Liver (tissue), 9 donors: Measurements from ENCODE around the gene GARIN5A. TPM values are rescaled to one million over a fixed set of nuclear protein-coding genes. Genes with fewer than 3 reads are reported as not detected.

ENCODE experiments used
- DNase-seq: peaks from one replicate; pipeline ENCODE4 v3.0.0-alpha.2; 2017; ENCODE audit warnings: low spot score
- H3K27ac ChIP-seq, 2 donors: one replicate each; pipeline ENCODE4 v1.7.0; 2013; ENCODE audit warnings: inconsistent platforms in 2 of 2, low read length in 2 of 2, control low read depth in 1 of 2, low read depth in 1 of 2, mild to moderate bottlenecking in 1 of 2
- H3K27me3 ChIP-seq, 4 donors: one replicate each; pipeline versions ENCODE4 v1.6.1 to v1.7.0; 2013; ENCODE audit warnings: low read length in 3 of 4, inconsistent platforms in 1 of 4, mild to moderate bottlenecking in 1 of 4, moderate library complexity in 1 of 4; ENCODE audit not compliant: control insufficient read depth in 4 of 4, insufficient read depth in 4 of 4
- H3K36me3 ChIP-seq, 4 donors: one replicate each; pipeline versions ENCODE4 v1.6.1 to v1.7.0; 2013; ENCODE audit warnings: low read length in 3 of 4, mild to moderate bottlenecking in 3 of 4, low read depth in 1 of 4, moderate library complexity in 1 of 4; ENCODE audit not compliant: control insufficient read depth in 4 of 4, insufficient read depth in 3 of 4
- H3K4me1 ChIP-seq, 4 donors: one replicate each; pipeline versions ENCODE4 v1.6.1 to v1.7.0; 2013; ENCODE audit warnings: low read length in 3 of 4, mild to moderate bottlenecking in 3 of 4, moderate library complexity in 1 of 4; ENCODE audit not compliant: control insufficient read depth in 4 of 4, insufficient read depth in 4 of 4
- H3K4me3 ChIP-seq, 3 donors: one replicate each; pipeline versions ENCODE4 v1.6.1 to v1.7.0; 2013; ENCODE audit warnings: low read length in 3 of 3, control low read depth in 1 of 3, low read depth in 1 of 3, mild to moderate bottlenecking in 1 of 3
- H3K9ac ChIP-seq, 2 donors: one replicate each; pipeline ENCODE4 v1.7.0; 2013; ENCODE audit warnings: low read length in 2 of 2, mild to moderate bottlenecking in 2 of 2, moderate library complexity in 2 of 2, control low read depth in 1 of 2, low read depth in 1 of 2
- H3K9me3 ChIP-seq, 4 donors: one replicate each; pipeline versions ENCODE4 v1.6.1 to v1.7.0; 2013; ENCODE audit warnings: low read length in 3 of 4; ENCODE audit not compliant: control insufficient read depth in 4 of 4
- EGR1 ChIP-seq, 2 donors: IDR thresholded peaks; 2 replicates each; pipeline ENCODE4 v1.6.1; 2016 to 2018; ENCODE audit warnings: antibody characterized with exemption in 2 of 2, low read depth in 2 of 2
- FOXA1 ChIP-seq: IDR thresholded peaks from 2 replicates; pipeline ENCODE4 v1.6.1; 2016; ENCODE audit warnings: antibody characterized with exemption
- FOXA2 ChIP-seq: IDR thresholded peaks from 2 replicates; pipeline ENCODE4 v1.6.1; 2016; ENCODE audit warnings: antibody characterized with exemption
- HNF4A ChIP-seq, 2 donors: conservative IDR thresholded peaks; 2 replicates each; pipeline ENCODE4 v1.6.1; 2016; ENCODE audit warnings: antibody characterized with exemption in 2 of 2, mild to moderate bottlenecking in 2 of 2
- HNF4G ChIP-seq: IDR thresholded peaks from 2 replicates; pipeline ENCODE4 v1.6.1; 2016; ENCODE audit warnings: antibody characterized with exemption
- JUND ChIP-seq, 2 donors: IDR thresholded peaks; 2 replicates each; pipeline ENCODE4 v1.6.1; 2016; ENCODE audit warnings: antibody characterized with exemption in 2 of 2
- NR2F2 ChIP-seq: IDR thresholded peaks from 2 replicates; pipeline ENCODE4 v1.6.1; 2016; ENCODE audit warnings: antibody characterized with exemption
- RAD21 ChIP-seq, 2 donors: IDR thresholded peaks; 2 replicates each; pipeline ENCODE4 v1.6.1; 2016; ENCODE audit warnings: antibody characterized with exemption in 2 of 2, mild to moderate bottlenecking in 2 of 2
- RXRA ChIP-seq, 2 donors: IDR thresholded peaks; 2 replicates each; pipeline ENCODE4 v1.6.1; 2017 to 2018; ENCODE audit warnings: antibody characterized with exemption in 2 of 2, mild to moderate bottlenecking in 1 of 2
- SP1 ChIP-seq: IDR thresholded peaks from 2 replicates; pipeline ENCODE4 v1.6.1; 2018; ENCODE audit warnings: antibody characterized with exemption, mild to moderate bottlenecking
- YY1 ChIP-seq: IDR thresholded peaks from 2 replicates; pipeline ENCODE4 v1.6.1; 2016; ENCODE audit warnings: antibody characterized with exemption, mild to moderate bottlenecking
- WGBS: extraction: QIAGEN DNeasy Blood & Tissue Kit; methylation state at CpG from one replicate; pipeline ENCODE4 v1.1.7; 2013; 5-methylcytosine and 5-hydroxymethylcytosine counted together
- polyA plus RNA-seq, 2 donors: library from polyadenylated mRNA; stranded (reverse) in 1 of 2; unstranded in 1 of 2; fragments of 200-250 nt in 1 of 2; fragments of >200 nt in 1 of 2; fragmentation: Nextera tagmentation in 1 of 2; extraction: Ambion mirVana in 1 of 2; gene quantifications; one replicate each; pipeline versions ENCODE4 v1.2.1 to v1.2.3, GENCODE V29; 2013 to 2015
- total RNA-seq, 2 donors: library from RNA; depleted of rRNA; stranded (reverse); fragments of >200 nt; gene quantifications; one replicate each; pipeline ENCODE4 v1.2.3, GENCODE V29; 2014
- TF ChIP-seq, protein P1 (sequence below): IDR thresholded peaks from 2 replicates; pipeline ENCODE4 v1.6.1; 2016; ENCODE audit warnings: antibody characterized with exemption
- TF ChIP-seq, protein P2 (sequence below): fragments of 150-350 bp; IDR thresholded peaks from 2 replicates; pipeline ENCODE4 v1.5.1; 2017; ENCODE audit warnings: improper control_type of control experiment, low read depth, low read length; ENCODE audit not compliant: missing input control
- TF ChIP-seq, protein P3 (sequence below): IDR thresholded peaks from 2 replicates; pipeline ENCODE4 v1.6.1; 2016; ENCODE audit warnings: antibody characterized with exemption
- TF ChIP-seq, protein P4 (sequence below): IDR thresholded peaks from 2 replicates; pipeline ENCODE4 v1.6.1; 2016; ENCODE audit warnings: antibody characterized with exemption
- TF ChIP-seq, protein P5 (sequence below): IDR thresholded peaks from 2 replicates; pipeline ENCODE4 v1.6.1; 2016; ENCODE audit warnings: antibody characterized with exemption, mild to moderate bottlenecking
- donor health status: healthy.
- donor health status: healthy.
- donor health status: healthy.
- donor health status: healthy.
- donor health status: healthy.

Gene GARIN5A
- total and polyA plus RNA-seq, 4 donors, result 0.42 to 1.7 (median 1.1) TPM

DNA sequence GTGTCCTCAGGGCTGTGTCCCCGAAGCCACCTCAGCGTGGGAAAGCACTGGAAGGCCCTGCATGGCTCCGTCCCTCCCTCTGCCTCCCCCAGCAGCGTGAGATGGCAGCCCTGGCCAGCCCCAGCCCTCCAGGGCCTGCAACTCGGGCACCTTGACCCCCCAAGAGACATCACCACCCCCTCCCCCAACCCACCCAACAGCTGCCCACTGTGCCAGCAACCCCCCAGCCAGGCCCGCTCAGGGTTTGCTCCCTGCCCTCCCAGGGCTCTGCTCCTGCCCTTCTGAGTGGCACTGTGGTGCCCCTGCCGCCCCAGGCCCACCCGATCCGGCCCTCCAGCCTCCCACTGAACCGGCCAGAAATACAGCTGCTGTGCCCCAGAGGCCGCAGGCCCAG, 38.5 kb upstream of the GARIN5A start:
- no peaks in the 10 kb centered on the region for H3K27me3 ChIP-seq
- H3K9me3 ChIP-seq, result no peaks in the 10 kb centered on the region
- no peak for DNase-seq
- no peaks in the 10 kb centered on the region for H3K36me3 ChIP-seq
- H3K9ac ChIP-seq, result no peak overlapping the region
- H3K27ac ChIP-seq, result no peak overlapping the region
- WGBS, result 75% methylated on average over 11 of the region's 11 CpGs
- H3K4me1 ChIP-seq, result peaks cover 10 to 26% (median 18%) of the 10 kb centered on the region in 4 donors
- no peak overlapping the region for H3K4me3 ChIP-seq
- TF ChIP-seq HNF4A (conservative IDR thresholded peaks at IDR 0.05), result no peak
- TF ChIP-seq, protein P1, sequence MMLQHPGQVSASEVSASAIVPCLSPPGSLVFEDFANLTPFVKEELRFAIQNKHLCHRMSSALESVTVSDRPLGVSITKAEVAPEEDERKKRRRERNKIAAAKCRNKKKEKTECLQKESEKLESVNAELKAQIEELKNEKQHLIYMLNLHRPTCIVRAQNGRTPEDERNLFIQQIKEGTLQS, result no peak
- TF ChIP-seq HNF4G, result no peak
- no peak for TF ChIP-seq EGR1 (IDR thresholded peaks at IDR 0.05; ENCODE audit: low read depth in 2 of 2)

DNA sequence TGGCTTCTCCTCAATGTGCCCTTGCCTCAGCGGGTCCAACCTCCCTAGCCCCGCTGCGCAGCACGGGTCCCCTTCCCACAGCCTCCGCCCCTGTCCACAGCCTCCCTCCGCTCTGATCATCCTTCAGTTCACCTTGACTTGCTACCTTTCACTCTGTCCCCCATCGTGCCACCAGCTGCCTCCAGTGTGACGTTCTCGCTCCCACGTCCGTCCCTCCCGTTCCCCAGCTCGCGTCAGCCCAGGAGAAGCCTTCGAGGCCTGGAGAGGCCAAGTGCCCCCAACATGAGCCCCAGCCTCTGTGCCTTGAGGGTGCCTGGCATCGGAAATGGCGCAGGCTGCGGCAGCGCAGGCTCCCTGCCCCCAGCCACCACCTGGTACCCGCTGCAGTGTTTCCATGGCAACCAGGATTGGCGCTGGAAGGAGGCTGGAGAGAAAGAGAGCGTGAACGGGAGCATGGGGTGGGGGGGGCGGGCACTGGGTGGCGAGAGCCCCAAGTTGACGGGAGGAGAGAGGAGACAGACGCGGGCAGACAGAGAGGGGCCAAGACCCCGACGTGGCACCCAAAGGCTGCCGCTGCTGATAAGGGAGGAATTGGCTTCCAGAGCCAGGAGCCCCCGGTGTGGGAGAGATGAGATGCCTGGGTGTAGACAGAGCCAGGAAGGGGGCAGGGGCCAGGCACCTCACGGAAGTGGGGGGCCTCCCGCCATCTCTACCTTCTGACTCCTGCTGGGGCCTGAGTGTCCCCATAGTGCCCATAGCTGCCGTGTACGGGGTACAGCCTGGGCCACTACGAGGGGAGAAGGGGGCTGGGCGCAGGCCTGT, 37.9 kb upstream of the GARIN5A start:
- WGBS, result 64% methylated on average over 38 of the region's 38 CpGs
- no peaks in the 10 kb centered on the region for H3K36me3 ChIP-seq
- no peak overlapping the region for H3K4me3 ChIP-seq
- no peak overlapping the region for H3K9ac ChIP-seq
- H3K27ac ChIP-seq, result peak overlapping the region in 1 of 2 donors; percentile 84
- H3K9me3 ChIP-seq, result no peaks in the 10 kb centered on the region
- TF ChIP-seq, protein P2, sequence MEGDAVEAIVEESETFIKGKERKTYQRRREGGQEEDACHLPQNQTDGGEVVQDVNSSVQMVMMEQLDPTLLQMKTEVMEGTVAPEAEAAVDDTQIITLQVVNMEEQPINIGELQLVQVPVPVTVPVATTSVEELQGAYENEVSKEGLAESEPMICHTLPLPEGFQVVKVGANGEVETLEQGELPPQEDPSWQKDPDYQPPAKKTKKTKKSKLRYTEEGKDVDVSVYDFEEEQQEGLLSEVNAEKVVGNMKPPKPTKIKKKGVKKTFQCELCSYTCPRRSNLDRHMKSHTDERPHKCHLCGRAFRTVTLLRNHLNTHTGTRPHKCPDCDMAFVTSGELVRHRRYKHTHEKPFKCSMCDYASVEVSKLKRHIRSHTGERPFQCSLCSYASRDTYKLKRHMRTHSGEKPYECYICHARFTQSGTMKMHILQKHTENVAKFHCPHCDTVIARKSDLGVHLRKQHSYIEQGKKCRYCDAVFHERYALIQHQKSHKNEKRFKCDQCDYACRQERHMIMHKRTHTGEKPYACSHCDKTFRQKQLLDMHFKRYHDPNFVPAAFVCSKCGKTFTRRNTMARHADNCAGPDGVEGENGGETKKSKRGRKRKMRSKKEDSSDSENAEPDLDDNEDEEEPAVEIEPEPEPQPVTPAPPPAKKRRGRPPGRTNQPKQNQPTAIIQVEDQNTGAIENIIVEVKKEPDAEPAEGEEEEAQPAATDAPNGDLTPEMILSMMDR, result no peak
- TF ChIP-seq YY1 (no peak), HNF4A (conservative IDR thresholded peaks at IDR 0.05) (no peak), EGR1 (IDR thresholded peaks at IDR 0.05; ENCODE audit: low read depth in 2 of 2) (no peak), SP1 (no peak), RAD21 (IDR thresholded peaks at IDR 0.05) (no peak), NR2F2 (no peak), FOXA1 (no peak), JUND (IDR thresholded peaks at IDR 0.05) (no peak), FOXA2 (no peak), RXRA (IDR thresholded peaks at IDR 0.05) (no peak)
- TF ChIP-seq, protein P3, sequence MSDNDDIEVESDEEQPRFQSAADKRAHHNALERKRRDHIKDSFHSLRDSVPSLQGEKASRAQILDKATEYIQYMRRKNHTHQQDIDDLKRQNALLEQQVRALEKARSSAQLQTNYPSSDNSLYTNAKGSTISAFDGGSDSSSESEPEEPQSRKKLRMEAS, result no peak
- TF ChIP-seq, protein P4, sequence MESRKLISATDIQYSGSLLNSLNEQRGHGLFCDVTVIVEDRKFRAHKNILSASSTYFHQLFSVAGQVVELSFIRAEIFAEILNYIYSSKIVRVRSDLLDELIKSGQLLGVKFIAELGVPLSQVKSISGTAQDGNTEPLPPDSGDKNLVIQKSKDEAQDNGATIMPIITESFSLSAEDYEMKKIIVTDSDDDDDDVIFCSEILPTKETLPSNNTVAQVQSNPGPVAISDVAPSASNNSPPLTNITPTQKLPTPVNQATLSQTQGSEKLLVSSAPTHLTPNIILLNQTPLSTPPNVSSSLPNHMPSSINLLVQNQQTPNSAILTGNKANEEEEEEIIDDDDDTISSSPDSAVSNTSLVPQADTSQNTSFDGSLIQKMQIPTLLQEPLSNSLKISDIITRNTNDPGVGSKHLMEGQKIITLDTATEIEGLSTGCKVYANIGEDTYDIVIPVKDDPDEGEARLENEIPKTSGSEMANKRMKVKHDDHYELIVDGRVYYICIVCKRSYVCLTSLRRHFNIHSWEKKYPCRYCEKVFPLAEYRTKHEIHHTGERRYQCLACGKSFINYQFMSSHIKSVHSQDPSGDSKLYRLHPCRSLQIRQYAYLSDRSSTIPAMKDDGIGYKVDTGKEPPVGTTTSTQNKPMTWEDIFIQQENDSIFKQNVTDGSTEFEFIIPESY, result no peak
- TF ChIP-seq, protein P1, result no peak
- TF ChIP-seq, protein P5, sequence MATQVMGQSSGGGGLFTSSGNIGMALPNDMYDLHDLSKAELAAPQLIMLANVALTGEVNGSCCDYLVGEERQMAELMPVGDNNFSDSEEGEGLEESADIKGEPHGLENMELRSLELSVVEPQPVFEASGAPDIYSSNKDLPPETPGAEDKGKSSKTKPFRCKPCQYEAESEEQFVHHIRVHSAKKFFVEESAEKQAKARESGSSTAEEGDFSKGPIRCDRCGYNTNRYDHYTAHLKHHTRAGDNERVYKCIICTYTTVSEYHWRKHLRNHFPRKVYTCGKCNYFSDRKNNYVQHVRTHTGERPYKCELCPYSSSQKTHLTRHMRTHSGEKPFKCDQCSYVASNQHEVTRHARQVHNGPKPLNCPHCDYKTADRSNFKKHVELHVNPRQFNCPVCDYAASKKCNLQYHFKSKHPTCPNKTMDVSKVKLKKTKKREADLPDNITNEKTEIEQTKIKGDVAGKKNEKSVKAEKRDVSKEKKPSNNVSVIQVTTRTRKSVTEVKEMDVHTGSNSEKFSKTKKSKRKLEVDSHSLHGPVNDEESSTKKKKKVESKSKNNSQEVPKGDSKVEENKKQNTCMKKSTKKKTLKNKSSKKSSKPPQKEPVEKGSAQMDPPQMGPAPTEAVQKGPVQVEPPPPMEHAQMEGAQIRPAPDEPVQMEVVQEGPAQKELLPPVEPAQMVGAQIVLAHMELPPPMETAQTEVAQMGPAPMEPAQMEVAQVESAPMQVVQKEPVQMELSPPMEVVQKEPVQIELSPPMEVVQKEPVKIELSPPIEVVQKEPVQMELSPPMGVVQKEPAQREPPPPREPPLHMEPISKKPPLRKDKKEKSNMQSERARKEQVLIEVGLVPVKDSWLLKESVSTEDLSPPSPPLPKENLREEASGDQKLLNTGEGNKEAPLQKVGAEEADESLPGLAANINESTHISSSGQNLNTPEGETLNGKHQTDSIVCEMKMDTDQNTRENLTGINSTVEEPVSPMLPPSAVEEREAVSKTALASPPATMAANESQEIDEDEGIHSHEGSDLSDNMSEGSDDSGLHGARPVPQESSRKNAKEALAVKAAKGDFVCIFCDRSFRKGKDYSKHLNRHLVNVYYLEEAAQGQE, result no peak
- H3K27me3 ChIP-seq, result no peaks in the 10 kb centered on the region
- peaks cover 10 to 26% (median 18%) of the 10 kb centered on the region in 4 donors for H3K4me1 ChIP-seq
- no peak for DNase-seq
